GM23248 (cell line): ENCODE data around the gene RHO.

ENCODE experiments used
- EZH2 ChIP-seq: fragments of 200-600 bp; sonication (generic); IDR thresholded peaks from 2 replicates; pipeline ENCODE4 v1.6.1; 2018; ENCODE audit warnings: antibody characterized with exemption, mild to moderate bottlenecking; ENCODE audit not compliant: insufficient read depth, poor library complexity, severe bottlenecking
- EZH2phosphoT487 ChIP-seq: fragments of 200-600 bp; sonication (generic); IDR thresholded peaks from 2 replicates; pipeline ENCODE4 v1.6.1; 2018; ENCODE audit warnings: antibody characterized with exemption, moderate library complexity, mild to moderate bottlenecking, low read depth; ENCODE audit not compliant: insufficient read depth

DNA sequence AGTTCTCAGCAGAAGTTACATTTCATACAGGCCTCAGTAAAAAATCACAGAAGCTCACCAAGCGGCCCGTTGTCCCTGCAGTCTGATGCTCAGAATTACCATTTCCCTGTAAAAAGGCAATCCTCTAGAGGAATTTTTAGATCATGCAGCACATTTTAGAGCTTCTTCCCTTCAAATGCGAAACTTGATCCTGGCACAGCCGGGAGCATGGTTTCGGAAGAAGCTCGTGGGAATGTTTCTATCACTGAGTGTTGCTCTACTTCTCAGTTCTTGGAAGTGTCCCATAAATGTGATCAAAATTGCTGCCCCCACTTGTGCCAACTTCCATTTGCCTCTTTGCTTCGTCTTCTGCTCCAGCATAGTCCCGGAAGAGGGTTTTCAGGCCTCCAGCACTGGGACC, 10.8 kb downstream of the RHO start:
- TF ChIP-seq EZH2, result no peak
- no peak for TF ChIP-seq EZH2phosphoT487
